Esophagus muscularis mucosa (tissue), 4 donors: Measurements from ENCODE around the gene P2RX7. TPM values are rescaled to one million over a fixed set of nuclear protein-coding genes. Genes with fewer than 3 reads are reported as not detected.

Experiments
- DNase-seq: peaks from one replicate; pipeline ENCODE4 v3.0.0-alpha.2; 2017; ENCODE audit errors: extremely low spot score
- H3K27ac ChIP-seq, 4 donors: fragments of 200-600 bp; sonication (generic); replicated peaks in 1 of 4; 1 replicate in 3 of 4; 2 replicates in 1 of 4; pipeline ENCODE4 v1.5.1; 2016 to 2019; ENCODE audit warnings: mild to moderate bottlenecking in 1 of 4
- H3K27me3 ChIP-seq, 4 donors: fragments of 200-600 bp; sonication (generic); one replicate each; pipeline versions ENCODE4 v1.5.1 to v1.6.0; 2016 to 2019
- H3K36me3 ChIP-seq, 4 donors: fragments of 200-600 bp; sonication (generic); one replicate each; pipeline ENCODE4 v1.5.1; 2016 to 2019
- H3K4me1 ChIP-seq, 4 donors: fragments of 200-600 bp; sonication (generic); one replicate each; pipeline ENCODE4 v1.5.1; 2016 to 2019
- H3K4me3 ChIP-seq, 4 donors: fragments of 200-600 bp; sonication (generic); 1 replicate in 2 of 4; 2 replicates in 2 of 4; pipeline ENCODE4 v1.5.1; 2016 to 2019; ENCODE audit warnings: mild to moderate bottlenecking in 4 of 4, moderate library complexity in 1 of 4
- H3K9me3 ChIP-seq, 4 donors: fragments of 200-600 bp; sonication (generic); 1 replicate in 3 of 4; 2 replicates in 1 of 4; pipeline ENCODE4 v1.5.1; 2016 to 2019
- EP300 ChIP-seq: sonication (generic); formaldehyde crosslinking; IDR thresholded peaks from one replicate; pipeline ENCODE4 v1.6.1; 2017; ENCODE audit warnings: antibody characterized with exemption
- POLR2A ChIP-seq: fragments of 450-650 bp; IDR thresholded peaks from one replicate; pipeline ENCODE4 v1.6.1; 2017; ENCODE audit warnings: antibody characterized with exemption, moderate library complexity, mild to moderate bottlenecking, low read depth
- POLR2AphosphoS5 ChIP-seq, 2 donors: sonication (generic); formaldehyde crosslinking; IDR thresholded peaks; one replicate each; pipeline ENCODE4 v1.6.1; 2017; ENCODE audit warnings: antibody characterized with exemption in 2 of 2
- WGBS: methylation state at CpG from one replicate; pipeline ENCODE4 v1.1.5; 2018; 5-methylcytosine and 5-hydroxymethylcytosine counted together
- intact Hi-C: fragments of 100-400 bp; cut with DNase I; formaldehyde crosslinking; loops from one replicate; pipeline ENCODE4 v1.15.1; 2023
- total RNA-seq, 4 donors: library from RNA; depleted of rRNA; stranded (reverse); fragments of >200 nt; gene quantifications; one replicate each; pipeline versions ENCODE4 v1.1.0 to v1.2.1, GENCODE V29; 2016
- TF ChIP-seq, protein P1 (sequence below), 3 experiments: fragments of 200-600 bp in 2 of 3; fragments of 450-650 bp in 1 of 3; sonication (generic) in 2 of 3; IDR thresholded peaks; one replicate each; pipeline ENCODE4 v1.5.1; 2017 to 2019; ENCODE audit warnings: antibody characterized with exemption in 3 of 3, mild to moderate bottlenecking in 2 of 3, moderate library complexity in 1 of 3

The P2RX7 gene
- total RNA-seq, 4 donors from 2014 or later = 1.5 to 4.3 (median 2.7) TPM

DNA sequence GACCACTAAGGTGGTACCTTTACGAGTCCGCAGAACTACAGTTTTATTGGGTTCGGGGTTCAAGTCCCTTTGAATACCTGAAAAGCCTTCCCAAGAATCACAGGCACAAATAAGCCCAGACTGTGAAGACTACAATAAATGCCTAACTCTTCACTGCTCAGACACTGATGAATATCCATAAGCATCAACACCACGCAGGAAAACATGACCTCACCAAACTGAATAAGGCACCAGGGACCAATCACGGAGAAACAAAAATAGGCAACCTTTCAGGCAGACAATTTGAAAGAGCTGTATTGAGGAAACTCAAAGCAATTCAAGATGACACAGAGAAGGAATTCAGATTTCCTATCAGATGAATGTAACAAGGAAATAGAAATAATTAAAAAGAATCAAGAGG, 24.2 kb upstream of the P2RX7 start:
- intact Hi-C loops = no loop called here
- TF ChIP-seq POLR2A (no peak), EP300 (no peak), POLR2AphosphoS5 (IDR thresholded peaks at IDR 0.05) (no peak)
- H3K4me1 ChIP-seq = peaks cover 0 to 7% (median 2%) of the 10 kb centered on the region in 4 donors
- no peak overlapping the region for H3K27ac ChIP-seq
- DNase-seq = no peak
- no peak overlapping the region for H3K4me3 ChIP-seq
- no peaks in the 10 kb centered on the region for H3K27me3 ChIP-seq
- H3K9me3 ChIP-seq = peaks cover 0 to 6% (median 0%) of the 10 kb centered on the region in 4 donors
- no peaks in the 10 kb centered on the region for H3K36me3 ChIP-seq
- WGBS = 63% methylated on average over 5 of the region's 5 CpGs

DNA sequence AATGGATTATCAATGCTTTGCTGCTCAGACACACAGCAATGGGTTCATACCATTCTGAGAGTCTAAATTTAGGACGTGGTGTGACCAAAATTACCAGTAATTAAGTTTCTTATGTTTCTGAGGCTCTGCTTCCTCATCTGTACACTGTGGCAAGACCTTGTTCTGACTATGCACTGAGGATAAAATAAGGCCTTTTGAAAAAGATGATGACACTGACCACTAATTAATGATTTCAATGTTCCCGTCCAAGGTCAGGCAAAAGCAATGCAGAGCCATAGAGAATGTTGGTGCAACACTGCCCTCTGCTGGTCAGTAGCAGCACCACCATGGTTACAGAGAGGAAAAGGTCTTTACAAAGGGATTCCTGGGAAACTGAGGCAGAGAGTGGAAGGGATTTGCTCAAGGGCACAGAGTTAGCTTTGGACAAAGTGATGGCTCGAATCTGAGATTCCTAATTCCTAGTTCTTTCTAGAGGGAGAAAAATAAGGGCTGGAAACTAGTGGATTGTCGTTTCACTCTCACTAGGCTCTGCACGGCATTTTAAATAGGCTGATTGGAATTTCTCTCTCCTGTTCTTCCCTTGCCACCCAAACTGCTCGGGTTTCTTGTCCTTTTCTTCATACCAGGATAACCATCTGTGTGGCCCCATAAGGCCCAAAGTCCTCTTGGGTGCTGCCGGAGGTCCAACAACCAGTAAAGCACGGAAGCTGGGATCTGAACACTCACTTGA, 22.3 kb upstream of the P2RX7 start:
- no peak overlapping the region for H3K4me3 ChIP-seq
- H3K9me3 ChIP-seq = no peaks in the 10 kb centered on the region
- 57% methylated on average over 8 of the region's 8 CpGs for WGBS
- no peak overlapping the region for H3K27ac ChIP-seq
- H3K4me1 ChIP-seq = peaks cover 0 to 7% (median 2%) of the 10 kb centered on the region in 4 donors
- DNase-seq = no peak
- H3K36me3 ChIP-seq = no peaks in the 10 kb centered on the region
- TF ChIP-seq, protein P1, sequence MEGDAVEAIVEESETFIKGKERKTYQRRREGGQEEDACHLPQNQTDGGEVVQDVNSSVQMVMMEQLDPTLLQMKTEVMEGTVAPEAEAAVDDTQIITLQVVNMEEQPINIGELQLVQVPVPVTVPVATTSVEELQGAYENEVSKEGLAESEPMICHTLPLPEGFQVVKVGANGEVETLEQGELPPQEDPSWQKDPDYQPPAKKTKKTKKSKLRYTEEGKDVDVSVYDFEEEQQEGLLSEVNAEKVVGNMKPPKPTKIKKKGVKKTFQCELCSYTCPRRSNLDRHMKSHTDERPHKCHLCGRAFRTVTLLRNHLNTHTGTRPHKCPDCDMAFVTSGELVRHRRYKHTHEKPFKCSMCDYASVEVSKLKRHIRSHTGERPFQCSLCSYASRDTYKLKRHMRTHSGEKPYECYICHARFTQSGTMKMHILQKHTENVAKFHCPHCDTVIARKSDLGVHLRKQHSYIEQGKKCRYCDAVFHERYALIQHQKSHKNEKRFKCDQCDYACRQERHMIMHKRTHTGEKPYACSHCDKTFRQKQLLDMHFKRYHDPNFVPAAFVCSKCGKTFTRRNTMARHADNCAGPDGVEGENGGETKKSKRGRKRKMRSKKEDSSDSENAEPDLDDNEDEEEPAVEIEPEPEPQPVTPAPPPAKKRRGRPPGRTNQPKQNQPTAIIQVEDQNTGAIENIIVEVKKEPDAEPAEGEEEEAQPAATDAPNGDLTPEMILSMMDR (IDR thresholded peaks at IDR 0.05) = peak; percentile 88 to 94 (median 89)
- no peak for TF ChIP-seq EP300
- TF ChIP-seq POLR2A = no peak
- H3K27me3 ChIP-seq = no peaks in the 10 kb centered on the region
- intact Hi-C loops = no loop called here

DNA sequence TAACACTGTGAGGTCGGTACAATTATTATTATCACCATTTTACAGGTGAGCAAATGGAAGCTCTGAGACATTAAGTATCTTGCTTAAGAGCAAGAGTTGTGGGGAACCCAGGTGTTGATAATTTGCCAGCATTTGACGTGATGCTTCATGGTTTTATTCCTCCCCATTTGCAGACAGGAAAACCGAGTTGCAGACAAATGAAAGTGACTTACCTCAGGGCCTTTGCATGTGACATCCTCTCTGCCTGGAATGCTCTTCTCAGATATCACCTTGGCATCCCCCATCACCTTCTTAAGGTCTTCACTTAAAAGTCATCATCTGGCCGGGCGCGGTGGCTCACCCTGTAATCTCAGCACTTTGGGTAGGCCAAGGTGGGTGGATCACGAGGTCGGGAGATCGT, 21.0 kb upstream of the P2RX7 start:
- H3K4me3 ChIP-seq = no peak overlapping the region
- TF ChIP-seq EP300 (no peak), POLR2A (no peak), POLR2AphosphoS5 (IDR thresholded peaks at IDR 0.05) (no peak)
- TF ChIP-seq, protein P1 (IDR thresholded peaks at IDR 0.05) = no peak
- peaks cover 0 to 7% (median 2%) of the 10 kb centered on the region in 4 donors for H3K4me1 ChIP-seq
- no peak for DNase-seq
- H3K27me3 ChIP-seq = no peaks in the 10 kb centered on the region
- 70% methylated on average over 9 of the region's 9 CpGs for WGBS
- H3K36me3 ChIP-seq = no peaks in the 10 kb centered on the region
- no peak overlapping the region for H3K27ac ChIP-seq
- intact Hi-C loops = no loop called here
- no peaks in the 10 kb centered on the region for H3K9me3 ChIP-seq

DNA sequence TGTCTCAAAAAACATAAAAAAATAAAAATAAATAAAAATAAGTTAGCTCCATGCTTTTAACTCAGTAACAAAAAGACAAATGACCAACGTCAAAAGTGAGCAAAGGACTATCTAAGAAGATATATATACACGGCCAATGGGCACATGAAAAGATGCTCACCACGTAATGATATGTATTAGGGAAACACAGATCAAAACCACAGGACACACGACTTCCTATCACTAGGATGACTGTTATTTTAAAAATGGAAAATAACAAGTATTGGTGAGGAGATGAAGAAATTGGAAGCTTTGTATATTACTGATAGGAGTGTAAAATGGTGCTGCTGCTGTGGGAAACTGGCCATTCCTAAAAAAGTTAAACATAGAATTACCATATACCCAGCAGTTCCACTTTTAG, 20.2 kb upstream of the P2RX7 start:
- H3K4me1 ChIP-seq = peaks cover 0 to 7% (median 2%) of the 10 kb centered on the region in 4 donors
- DNase-seq = no peak
- WGBS = 71% methylated on average over 4 of the region's 4 CpGs
- H3K27ac ChIP-seq = no peak overlapping the region
- H3K27me3 ChIP-seq = no peaks in the 10 kb centered on the region
- H3K9me3 ChIP-seq = no peaks in the 10 kb centered on the region
- intact Hi-C loops = no loop called here
- TF ChIP-seq POLR2AphosphoS5 (IDR thresholded peaks at IDR 0.05) (no peak), EP300 (no peak), POLR2A (no peak)
- TF ChIP-seq, protein P1 (IDR thresholded peaks at IDR 0.05) = no peak
- H3K4me3 ChIP-seq = no peak overlapping the region
- H3K36me3 ChIP-seq = no peaks in the 10 kb centered on the region

DNA sequence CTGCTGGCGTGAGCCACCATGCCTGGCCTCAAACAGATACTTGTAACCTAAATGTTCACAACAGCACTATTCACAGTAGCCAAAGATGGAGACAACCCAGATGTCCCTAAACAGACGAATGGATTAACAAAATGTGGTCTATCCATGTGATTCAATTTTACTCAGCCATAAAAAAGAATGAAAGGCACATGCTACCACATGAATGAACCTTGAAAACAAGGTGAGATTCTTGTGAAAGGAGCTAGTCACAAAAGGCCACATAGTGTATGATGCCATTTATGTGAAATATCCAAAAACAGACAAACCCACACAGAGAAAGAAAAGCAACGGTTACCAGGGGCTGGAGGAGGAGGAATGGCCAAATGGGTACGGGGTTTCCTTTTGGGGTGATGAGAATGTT, 19.6 kb upstream of the P2RX7 start:
- intact Hi-C loops = no loop called here
- Histone ChIP-seq H3K27ac (no peak overlapping the region), H3K4me3 (no peak overlapping the region), H3K36me3 (no peaks in the 10 kb centered on the region), H3K4me1 (peaks cover 0 to 7% (median 2%) of the 10 kb centered on the region in 4 donors), H3K27me3 (no peaks in the 10 kb centered on the region), H3K9me3 (no peaks in the 10 kb centered on the region)
- WGBS = 70% methylated on average over 4 of the region's 4 CpGs
- TF ChIP-seq POLR2A = no peak
- TF ChIP-seq, protein P1 (IDR thresholded peaks at IDR 0.05) = no peak
- TF ChIP-seq EP300 = no peak
- TF ChIP-seq POLR2AphosphoS5 (IDR thresholded peaks at IDR 0.05) = no peak
- DNase-seq = no peak
